MM.1S (cell line): ENCODE data around the gene PRLH.

ENCODE experiments used
- DNase-seq: peaks from one replicate; pipeline ENCODE4 v3.0.0-alpha.2; 2015
- H2AFZ ChIP-seq: fragments of 300-600 bp; sonication (generic); 2 replicates; pipeline ENCODE4 v1.6.0; 2016; ENCODE audit warnings: antibody characterized with exemption, low read length
- H3F3A ChIP-seq: fragments of 300-600 bp; sonication (generic); 2 replicates; pipeline ENCODE4 v1.6.1; 2016; ENCODE audit warnings: mild to moderate bottlenecking, antibody characterized with exemption, low read length, moderate library complexity, mixed read lengths; ENCODE audit not compliant: insufficient read depth
- H3K27ac ChIP-seq: fragments of 300-600 bp; sonication (generic); 2 replicates; pipeline ENCODE4 v1.5.1; 2016; ENCODE audit warnings: mild to moderate bottlenecking, low read length
- H3K27me3 ChIP-seq: fragments of 300-600 bp; sonication (generic); replicated peaks from 2 replicates; pipeline ENCODE4 v1.6.0; 2016; ENCODE audit warnings: low read length; ENCODE audit not compliant: insufficient read depth
- H3K36me3 ChIP-seq: fragments of 300-600 bp; sonication (generic); replicated peaks from 2 replicates; pipeline ENCODE4 v1.6.1; 2016; ENCODE audit warnings: mild to moderate bottlenecking, low read length, mixed read lengths; ENCODE audit not compliant: insufficient read depth
- H3K4me1 ChIP-seq: fragments of 300-600 bp; sonication (generic); 2 replicates; pipeline ENCODE4 v1.6.1; 2016; ENCODE audit warnings: low read length, mixed read lengths
- H3K4me2 ChIP-seq: fragments of 300-600 bp; sonication (generic); 2 replicates; pipeline ENCODE4 v1.6.0; 2016; ENCODE audit warnings: low read depth, low read length
- H3K4me3 ChIP-seq: fragments of 300-600 bp; sonication (generic); 2 replicates; pipeline ENCODE4 v1.5.1; 2016; ENCODE audit warnings: low read length, mixed read lengths
- H3K79me2 ChIP-seq: fragments of 300-600 bp; sonication (generic); 2 replicates; pipeline ENCODE4 v1.6.1; 2016; ENCODE audit warnings: mixed run types, low read length, mixed read lengths
- H3K9ac ChIP-seq: fragments of 300-600 bp; sonication (generic); 2 replicates; pipeline ENCODE4 v1.6.1; 2016; ENCODE audit warnings: low read length, mixed read lengths
- H3K9me2 ChIP-seq: fragments of 300-600 bp; sonication (generic); replicated peaks from 2 replicates; pipeline ENCODE4 v1.6.1; 2016; ENCODE audit warnings: mild to moderate bottlenecking, low read length, mixed read lengths; ENCODE audit not compliant: insufficient read depth
- H3K9me3 ChIP-seq: fragments of 300-600 bp; sonication (generic); replicated peaks from 2 replicates; pipeline ENCODE4 v1.6.1; 2016; ENCODE audit warnings: mild to moderate bottlenecking, low read length, mixed read lengths; ENCODE audit not compliant: insufficient read depth
- H4K20me1 ChIP-seq: fragments of 300-600 bp; sonication (generic); 2 replicates; pipeline ENCODE4 v1.6.1; 2016; ENCODE audit warnings: mild to moderate bottlenecking, low read length, moderate library complexity, mixed read lengths; ENCODE audit not compliant: insufficient read depth
- CTCF ChIP-seq: fragments of 300-600 bp; sonication (generic); IDR thresholded peaks from 2 replicates; pipeline ENCODE4 v1.5.1; 2016; ENCODE audit warnings: antibody characterized with exemption, low read length, mixed read lengths
- EZH2 ChIP-seq: fragments of 300-600 bp; sonication (generic); optimal IDR thresholded peaks from 2 replicates; pipeline ENCODE3; 2017; ENCODE audit warnings: low read depth, mild to moderate bottlenecking, antibody characterized with exemption, low read length, mixed read lengths
- EZH2phosphoT487 ChIP-seq: fragments of 300-600 bp; sonication (generic); IDR thresholded peaks from 2 replicates; pipeline ENCODE4 v1.6.1; 2018; ENCODE audit warnings: antibody characterized with exemption, low read length

PRLH gene

GRCh38 chr2:237546040-237546875, 20.1 kb upstream of the PRLH start:
- H3K9me2 ChIP-seq, result no peaks in the 10 kb centered on the region
- no peaks in the 10 kb centered on the region for H4K20me1 ChIP-seq
- H3K4me2 ChIP-seq, result no peak overlapping the region
- H2AFZ ChIP-seq, result no peak overlapping the region
- no peaks in the 10 kb centered on the region for H3K36me3 ChIP-seq
- no peak overlapping the region for H3K27ac ChIP-seq
- H3K9ac ChIP-seq, result no peak overlapping the region
- no peaks in the 10 kb centered on the region for H3K79me2 ChIP-seq
- TF ChIP-seq EZH2, result no peak
- no peak for TF ChIP-seq CTCF
- TF ChIP-seq EZH2phosphoT487, result no peak
- no peak for DNase-seq
- no peaks in the 10 kb centered on the region for H3F3A ChIP-seq
- H3K4me1 ChIP-seq, result no peaks in the 10 kb centered on the region
- no peaks in the 10 kb centered on the region for H3K27me3 ChIP-seq
- H3K4me3 ChIP-seq, result no peak overlapping the region
- no peaks in the 10 kb centered on the region for H3K9me3 ChIP-seq

- DNase-seq, result no peak
- H3K4me3 ChIP-seq, result no peak overlapping the region
- no peak overlapping the region for H3K4me2 ChIP-seq
- H3K27me3 ChIP-seq, result no peaks in the 10 kb centered on the region
- H3K9me3 ChIP-seq, result no peaks in the 10 kb centered on the region
- no peaks in the 10 kb centered on the region for H3K9me2 ChIP-seq
- H3K79me2 ChIP-seq, result no peaks in the 10 kb centered on the region
- H4K20me1 ChIP-seq, result no peaks in the 10 kb centered on the region
- H3F3A ChIP-seq, result no peaks in the 10 kb centered on the region
- H3K36me3 ChIP-seq, result no peaks in the 10 kb centered on the region
- no peak overlapping the region for H2AFZ ChIP-seq
- TF ChIP-seq EZH2, result no peak
- no peak for TF ChIP-seq EZH2phosphoT487
- TF ChIP-seq CTCF, result no peak
- H3K4me1 ChIP-seq, result no peaks in the 10 kb centered on the region
- H3K27ac ChIP-seq, result no peak overlapping the region
- H3K9ac ChIP-seq, result no peak overlapping the region
Measured at GRCh38 chr2:237546876-237547395, 19.4 kb upstream of the PRLH start.

- no peak for DNase-seq
- TF ChIP-seq CTCF (no peak), EZH2phosphoT487 (no peak), EZH2 (no peak)
- H3F3A ChIP-seq, result no peaks in the 10 kb centered on the region
Measured at GRCh38 chr2:237547841-237548416, 18.4 kb upstream of the PRLH start.

More at GRCh38 chr2:237547841-237548416, 18.4 kb upstream of the PRLH start:
- Histone ChIP-seq H3K9ac (no peak overlapping the region), H3K27ac (no peak overlapping the region), H3K4me1 (no peaks in the 10 kb centered on the region), H3K27me3 (no peaks in the 10 kb centered on the region; the same call in 1 of the 2 replicates), H3K9me2 (no peaks in the 10 kb centered on the region), H2AFZ (no peak overlapping the region), H3K79me2 (no peaks in the 10 kb centered on the region), H3K9me3 (no peaks in the 10 kb centered on the region), H4K20me1 (no peaks in the 10 kb centered on the region), H3K36me3 (no peaks in the 10 kb centered on the region), H3K4me3 (no peak overlapping the region), H3K4me2 (no peak overlapping the region)
